GM21737 (cell line): ENCODE measurements around the gene MED13L.
"Not testable (repeated sequence)": the region's sequence is repeated elsewhere in the genome, so short reads cannot be mapped to it uniquely, and the experiment has no call there.

Experiments
- ATAC-seq: cut with Tn5 transposase; IDR thresholded peaks from one replicate; pipeline ENCODE4 v1.9.1; 2021; ENCODE audit warnings: mild to moderate bottlenecking, moderate library complexity; ENCODE audit not compliant: unreplicated experiment

The MED13L gene

DNA sequence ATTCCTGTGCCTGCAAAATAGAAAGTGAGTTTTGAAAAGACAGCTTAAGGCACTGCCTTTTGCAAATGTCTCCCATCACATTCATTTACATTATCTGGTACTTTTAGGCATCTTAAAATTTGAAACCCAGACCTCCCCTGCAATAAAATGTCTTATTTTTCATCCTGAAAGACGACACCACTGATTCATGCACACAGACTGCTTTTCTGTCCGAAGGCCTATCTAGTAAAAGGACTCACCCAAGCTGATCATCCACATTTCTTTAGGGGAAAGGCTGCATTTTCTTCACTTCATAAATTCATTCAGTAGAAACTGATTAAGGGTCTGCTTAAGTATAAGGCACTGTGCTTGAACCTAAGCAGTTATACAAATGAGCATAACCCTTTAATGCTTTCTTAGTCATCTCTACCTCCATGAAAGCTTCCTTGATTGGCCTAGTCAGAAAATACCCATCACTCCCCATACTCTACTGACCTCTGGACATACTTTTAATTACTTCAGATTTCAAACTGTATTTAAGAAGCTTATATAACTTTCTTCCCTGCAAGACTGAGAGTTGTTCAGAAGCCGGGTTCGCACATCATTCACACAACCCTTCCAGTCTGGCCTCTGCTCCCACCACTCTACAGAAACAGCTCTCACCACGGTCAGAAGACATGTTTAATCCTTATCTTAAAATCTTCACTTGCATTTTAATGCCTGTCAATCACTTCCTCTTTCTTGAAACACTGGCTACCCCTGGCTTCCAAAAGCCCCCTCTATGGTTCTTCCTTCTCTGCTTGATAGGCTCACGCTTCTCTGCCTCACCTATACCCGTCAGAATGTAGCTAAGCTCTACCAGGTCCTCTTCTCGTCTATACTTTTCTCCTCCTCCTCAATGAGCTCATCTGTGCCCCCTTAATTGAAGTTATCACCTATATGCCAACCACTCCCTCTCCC lies 288.6 kb downstream of the MED13L start:
- no peak for ATAC-seq

DNA sequence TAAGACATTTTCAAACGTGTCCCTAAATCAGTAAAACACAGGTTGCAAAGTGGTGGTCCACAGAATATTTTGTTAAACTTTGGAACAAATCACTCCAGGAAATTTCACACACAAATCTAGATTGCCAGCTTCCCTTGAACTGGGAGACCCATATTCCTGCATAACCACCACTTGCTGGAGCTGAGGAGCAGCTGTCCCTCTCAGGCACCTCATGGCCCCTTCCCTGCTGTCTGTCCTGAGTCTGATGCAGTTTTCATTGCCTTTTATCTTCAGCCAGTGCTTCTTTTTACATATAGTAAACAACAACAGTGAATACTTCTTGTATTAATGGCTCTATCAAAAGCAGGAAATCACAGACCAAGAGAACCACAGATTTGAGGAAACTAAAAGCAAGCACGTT lies 289.3 kb downstream of the MED13L start:
- no peak for ATAC-seq

DNA sequence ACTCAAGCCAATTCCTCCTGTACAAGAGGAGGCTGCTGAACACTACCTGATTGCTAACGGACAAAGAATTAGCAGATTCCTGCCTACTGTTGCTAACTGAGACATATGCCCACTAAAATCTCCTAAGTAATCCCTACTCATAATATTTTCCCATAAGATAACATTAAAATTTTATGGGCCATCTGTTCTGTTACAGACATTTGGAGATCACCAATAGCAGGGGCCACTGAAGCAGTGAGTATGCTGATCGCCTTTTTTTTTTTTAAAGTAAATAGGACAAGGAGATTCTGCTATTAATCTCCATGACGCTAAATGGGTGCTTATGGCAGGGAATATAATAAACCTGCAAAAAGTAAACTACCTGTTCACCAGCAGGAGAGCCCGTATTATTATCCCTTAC lies 292.9 kb downstream of the MED13L start:
- no peak for ATAC-seq

DNA sequence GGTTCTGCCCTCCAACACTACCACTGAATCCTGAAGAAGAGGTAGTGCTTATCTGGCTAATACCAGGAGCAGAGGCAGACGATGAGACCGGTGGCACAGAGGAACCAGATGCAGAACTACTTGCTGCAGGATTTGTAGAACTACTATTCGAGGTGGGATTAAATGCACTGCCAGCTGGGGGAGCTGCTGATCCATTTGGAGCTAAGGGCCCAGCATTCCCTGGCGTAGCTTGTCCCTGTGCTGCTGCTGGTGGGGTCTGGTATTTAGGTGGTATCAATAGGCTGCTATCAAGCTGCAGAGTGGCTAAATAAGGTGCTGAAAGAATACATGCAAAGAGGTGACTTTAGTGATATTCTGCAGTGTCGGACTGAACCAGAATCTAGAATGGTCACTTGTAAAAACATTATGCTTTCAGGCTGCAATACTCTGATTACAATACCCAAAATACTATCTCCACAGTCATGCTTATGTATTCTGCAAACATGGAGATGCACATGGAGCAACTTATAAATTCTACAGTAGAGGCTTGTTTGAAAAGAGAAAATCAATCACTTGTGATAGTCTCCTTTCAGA lies 294.2 kb downstream of the MED13L start:
- no peak for ATAC-seq

DNA sequence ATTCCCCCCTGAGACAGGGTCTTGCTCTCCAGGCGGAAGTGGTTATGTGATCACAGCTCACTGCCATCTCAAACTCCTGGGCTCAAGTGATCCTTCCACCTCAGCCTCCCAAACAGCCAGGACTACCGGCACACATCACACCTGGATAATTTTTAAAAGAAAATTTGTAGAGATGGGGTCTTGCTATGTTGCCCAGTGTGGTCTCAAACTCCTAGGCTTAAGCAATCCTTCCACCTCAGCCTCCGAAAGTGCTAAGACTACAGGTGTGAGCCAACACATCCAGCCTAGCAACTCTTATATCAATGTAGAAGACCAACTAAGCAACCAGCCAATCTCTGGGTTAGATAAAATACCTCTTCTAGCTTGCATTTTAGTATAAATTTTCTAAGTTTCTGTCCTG lies 297.2 kb downstream of the MED13L start:
- no peak for ATAC-seq

DNA sequence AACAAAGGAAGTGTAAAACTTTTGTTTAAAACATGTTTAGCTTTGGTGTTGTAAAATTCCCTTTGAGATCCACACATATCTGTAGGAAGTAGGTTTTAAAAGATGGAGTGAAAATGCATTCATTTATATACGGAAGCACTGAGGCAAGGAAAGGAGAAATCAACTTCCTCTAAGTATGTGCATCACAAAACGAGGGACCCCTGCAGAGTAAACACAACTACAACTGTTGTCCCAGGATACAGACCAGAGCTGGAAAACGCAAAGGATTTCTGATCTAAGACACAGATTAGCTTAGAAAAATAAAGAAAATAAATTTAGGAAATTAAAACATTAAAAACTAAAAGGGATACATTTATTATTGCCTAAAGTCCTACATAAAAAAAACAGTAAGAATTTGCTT lies 297.6 kb downstream of the MED13L start:
- no peak for ATAC-seq

DNA sequence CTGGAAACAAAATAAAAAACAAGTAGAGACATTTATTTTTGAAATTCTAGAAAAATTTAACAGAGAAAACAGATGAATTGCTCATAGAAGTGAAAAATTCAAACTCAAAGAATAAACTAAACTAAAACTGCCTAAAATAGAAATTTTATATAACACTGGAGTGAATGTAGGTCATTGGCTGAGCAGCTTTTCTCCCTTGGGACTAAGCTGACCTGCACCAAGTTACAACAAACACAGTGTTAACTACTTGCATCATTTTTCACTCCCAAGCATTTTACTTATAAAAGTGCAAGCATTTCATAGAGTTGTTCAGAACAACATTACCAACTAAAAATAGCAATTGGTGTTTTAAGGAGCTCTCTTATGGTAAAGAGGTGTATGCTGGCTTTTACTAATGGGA lies 298.1 kb downstream of the MED13L start:
- ATAC-seq, result no peak

DNA sequence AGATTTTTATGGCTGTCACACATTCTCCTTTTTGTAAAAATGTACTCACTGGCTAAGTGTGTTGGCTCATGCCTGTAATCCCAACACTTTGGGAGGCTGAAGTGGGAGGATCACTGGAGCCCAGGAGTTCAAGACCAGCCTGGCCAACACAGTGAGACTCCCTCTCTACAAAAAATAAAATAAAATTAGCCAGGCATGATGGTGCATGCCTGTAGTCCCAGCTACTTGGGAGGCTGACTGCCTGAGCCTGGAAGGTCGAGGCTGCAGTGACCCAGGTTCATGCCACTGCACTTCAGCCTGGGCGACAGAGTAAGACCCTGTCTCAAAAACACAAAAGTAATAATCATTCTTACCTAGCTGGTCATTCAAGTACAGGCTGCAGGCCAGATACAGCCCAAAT lies 300.7 kb downstream of the MED13L start:
- not testable (repeated sequence) for ATAC-seq

DNA sequence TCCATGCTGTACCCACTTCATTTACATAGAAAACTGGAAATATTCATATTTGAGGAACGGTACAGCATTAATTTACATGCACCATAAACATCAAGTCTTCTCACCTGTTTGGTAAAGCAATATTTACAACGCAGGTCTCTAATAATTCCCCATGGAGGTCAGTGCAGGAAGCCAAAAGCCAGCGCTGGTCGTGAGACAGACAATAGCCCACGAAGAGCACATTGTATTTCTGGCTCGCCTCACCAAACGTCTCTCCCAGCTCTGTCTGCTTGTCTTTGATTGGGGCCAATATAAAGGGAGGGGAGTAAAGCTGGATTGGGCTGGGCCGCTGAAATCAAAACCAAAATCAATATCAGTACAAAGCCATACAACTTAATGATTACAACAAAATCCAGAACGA lies 302.1 kb downstream of the MED13L start:
- ATAC-seq, result no peak

DNA sequence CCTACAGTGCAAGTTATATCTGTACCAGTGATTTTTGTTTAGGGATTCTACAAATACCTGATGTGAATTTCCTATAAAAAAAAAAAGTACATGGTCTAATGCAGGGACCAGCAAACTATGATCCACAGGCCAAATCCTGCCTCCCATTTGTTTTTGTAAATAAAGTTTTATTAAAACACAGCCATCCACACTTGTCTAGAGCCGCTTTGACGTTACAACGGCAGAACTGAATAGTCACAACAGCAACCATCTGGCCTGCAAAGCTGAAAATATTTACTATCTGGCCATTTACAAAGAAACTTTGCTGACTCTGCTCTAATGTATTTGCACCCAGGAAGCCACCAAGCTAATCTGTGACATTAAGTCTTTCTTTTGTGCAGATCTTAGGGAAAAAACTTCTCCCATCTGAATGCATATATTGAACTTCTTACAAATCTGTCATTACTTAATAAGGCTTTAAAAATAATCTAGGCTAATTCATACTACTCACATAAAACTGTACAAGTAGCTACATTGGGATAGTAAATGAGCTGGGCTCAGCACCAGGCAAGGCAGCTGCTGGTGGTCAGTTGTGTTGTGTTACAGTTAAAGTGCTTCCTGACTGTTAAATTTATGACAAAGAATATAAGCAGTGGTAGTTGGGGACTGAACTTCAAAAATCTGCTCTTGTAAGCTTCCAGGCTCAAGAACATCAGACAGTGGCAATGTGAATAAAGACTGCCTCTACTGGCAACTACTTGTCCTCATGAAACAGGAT lies 303.3 kb downstream of the MED13L start:
- ATAC-seq, result no peak

DNA sequence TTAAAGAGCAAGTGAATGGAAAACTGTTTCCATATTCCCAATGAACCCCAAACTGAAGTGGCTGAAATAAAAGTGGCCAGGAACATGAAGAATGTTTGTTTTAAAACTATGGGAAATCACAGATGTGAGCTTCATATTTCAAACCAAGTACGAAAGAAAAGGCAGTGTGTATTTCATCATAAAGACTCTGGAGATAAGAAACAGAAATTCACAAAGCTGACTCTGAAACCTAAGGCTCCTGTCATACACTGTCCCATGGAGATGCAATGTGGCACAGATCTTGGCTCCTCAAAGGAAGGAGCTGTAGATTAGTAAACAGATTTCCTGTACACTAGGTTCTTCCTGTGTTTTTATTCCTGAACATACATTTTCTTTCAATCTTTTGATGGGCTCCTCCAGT lies 304.4 kb downstream of the MED13L start:
- ATAC-seq, result no peak

DNA sequence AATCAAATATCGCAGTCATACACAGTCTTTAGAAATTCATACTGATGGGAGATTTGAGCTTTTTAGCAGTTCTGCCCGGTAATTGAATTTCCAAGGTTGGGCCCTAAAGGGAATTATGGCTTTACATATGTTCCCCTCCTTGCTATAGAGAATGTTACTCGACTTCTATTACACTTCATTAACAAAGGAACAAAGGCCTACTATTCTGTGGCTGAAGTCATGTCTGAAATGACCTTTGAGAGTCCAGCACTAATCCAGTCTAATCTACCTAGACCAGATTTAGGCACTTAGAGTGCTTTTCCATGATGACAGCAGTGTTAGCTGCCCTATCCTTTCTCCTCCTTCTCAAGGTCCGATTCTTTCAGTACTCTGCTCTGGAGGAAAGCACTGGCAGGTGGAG lies 305.3 kb downstream of the MED13L start:
- no peak for ATAC-seq

DNA sequence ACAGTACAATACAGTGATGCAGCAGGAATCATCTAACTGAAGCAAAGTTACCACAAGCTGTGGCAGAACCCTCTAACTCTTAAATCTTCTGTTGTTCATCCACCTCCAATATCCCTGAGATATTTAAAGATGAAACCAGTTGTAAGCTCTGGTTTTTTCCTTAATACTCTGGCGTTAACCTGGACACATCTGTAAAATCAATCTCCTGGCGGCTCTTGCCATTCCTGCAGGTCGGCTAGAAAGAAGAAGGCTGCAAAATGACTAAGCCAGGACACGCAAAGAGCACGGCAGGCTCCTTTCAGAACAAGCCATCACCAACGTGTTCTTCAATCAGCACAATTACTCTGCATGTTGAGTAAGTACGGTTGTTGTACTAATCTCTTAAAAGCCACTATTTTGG lies 309.3 kb downstream of the MED13L start:
- no peak for ATAC-seq

DNA sequence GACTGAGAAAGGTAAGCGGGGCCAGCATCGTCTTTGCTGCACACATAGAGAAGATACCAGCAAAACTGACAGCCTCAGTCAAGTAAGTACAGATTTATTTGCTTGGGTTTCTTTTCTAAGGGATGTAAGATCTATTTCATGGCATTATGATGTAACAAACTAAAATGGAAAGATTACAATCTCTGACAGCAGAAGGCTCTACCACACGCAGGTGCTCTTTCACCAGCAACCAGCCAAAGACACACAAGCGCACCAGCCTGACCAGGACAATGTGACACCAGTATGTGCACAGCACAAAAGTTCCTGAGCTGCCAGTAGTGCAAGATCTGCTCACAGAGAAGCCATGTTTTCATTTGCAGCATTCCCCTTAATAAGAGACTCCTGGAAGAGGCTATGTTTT lies 311.1 kb downstream of the MED13L start:
- no peak for ATAC-seq

DNA sequence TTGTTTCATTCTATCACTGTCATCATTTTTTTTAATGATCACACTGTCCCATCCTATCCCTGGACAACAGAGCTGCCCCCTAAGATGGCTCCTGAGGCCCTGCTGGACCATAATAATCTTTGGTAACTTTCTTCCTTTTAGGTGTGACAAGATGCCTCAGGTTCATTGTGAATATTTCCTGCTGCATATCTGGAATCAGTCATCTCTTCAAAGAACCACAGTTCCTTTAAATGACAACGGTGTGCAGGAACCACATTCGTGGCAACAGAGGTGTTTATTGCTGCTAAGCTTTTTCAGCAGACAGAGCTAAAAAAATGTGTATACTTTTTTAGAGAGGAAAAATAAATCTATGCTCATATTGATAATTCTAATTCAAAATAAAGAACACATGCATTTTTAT lies 312.9 kb downstream of the MED13L start:
- ATAC-seq, result no peak

DNA sequence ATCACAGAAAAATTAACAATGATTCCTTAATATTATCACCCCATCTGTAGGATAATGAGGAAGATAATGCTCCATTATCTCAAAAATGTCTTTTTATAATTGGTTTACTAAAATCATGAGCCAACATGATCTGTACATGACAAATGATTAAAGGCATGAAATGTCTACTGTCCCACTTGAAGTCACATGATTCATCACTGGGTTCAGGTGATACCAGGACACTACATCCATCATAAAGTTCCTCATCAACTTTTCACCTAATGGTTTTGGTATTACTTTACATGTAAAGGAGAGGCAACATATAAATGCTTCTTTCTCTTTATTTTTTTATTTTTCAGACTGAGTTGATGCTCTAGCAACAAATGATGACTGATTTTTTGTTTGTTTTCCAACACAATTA lies 313.3 kb downstream of the MED13L start:
- no peak for ATAC-seq

DNA sequence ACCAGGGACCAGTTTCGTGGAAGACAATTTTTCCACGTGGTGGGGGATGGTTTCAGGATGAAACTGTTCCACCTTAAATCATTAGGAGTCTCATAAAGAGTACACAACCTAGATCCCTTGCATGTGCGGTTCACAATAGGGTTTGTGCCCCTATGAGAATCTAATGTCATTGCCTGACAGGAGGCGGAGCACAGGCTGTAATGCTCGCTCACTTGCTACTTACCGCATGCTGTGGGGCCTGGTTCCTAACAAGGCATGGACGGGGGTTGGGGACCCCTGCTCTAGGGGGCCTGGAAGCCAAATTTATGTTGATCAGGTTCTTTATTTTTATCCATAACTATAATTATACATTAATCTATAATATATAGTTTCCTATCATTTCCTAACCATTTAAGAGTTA lies 315.3 kb downstream of the MED13L start:
- no peak for ATAC-seq

DNA sequence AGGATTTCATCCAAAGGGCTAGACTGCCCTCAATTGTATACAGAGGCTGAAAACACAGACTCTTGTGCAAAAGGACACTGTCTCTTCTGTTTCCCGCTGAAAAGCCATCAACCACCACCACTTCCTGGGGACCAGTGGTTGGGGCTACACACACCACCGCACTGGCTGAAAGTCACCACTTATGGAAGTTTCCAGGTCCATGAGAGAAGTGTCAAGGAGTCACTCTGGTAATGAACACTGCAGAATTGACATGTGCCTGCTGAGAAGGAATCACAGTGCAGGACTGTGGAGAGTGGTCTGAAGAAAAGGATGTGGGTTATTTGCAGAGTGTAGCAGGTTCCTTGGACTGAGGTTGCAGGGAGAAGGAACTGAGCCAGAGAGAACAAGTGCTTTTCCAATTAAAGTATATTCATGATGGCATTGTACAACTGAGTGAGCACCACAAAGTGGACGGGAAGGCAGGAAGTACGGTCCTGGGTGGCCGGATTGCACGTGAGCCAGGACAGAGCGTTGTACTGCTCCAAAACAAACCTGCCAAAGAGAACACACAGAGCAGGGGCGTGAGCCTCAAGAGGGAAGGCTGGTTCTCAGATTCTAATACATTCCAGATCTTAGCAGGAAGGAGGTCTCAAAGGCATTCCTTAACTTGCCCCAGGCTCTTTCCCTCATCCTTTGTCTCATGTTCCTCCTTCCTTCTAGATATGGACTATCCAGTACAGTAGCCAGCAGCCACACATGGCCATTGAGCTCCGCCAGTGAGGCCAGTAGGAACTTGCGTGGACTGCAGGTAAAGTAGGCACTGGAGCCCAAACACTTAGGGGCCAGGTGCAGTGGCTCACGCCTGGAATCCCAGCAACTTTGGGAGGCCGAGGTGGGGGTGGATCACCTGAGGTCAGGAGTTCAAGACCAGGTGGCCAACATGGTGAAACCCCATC lies 316.4 kb downstream of the MED13L start:
- ATAC-seq, result no peak

DNA sequence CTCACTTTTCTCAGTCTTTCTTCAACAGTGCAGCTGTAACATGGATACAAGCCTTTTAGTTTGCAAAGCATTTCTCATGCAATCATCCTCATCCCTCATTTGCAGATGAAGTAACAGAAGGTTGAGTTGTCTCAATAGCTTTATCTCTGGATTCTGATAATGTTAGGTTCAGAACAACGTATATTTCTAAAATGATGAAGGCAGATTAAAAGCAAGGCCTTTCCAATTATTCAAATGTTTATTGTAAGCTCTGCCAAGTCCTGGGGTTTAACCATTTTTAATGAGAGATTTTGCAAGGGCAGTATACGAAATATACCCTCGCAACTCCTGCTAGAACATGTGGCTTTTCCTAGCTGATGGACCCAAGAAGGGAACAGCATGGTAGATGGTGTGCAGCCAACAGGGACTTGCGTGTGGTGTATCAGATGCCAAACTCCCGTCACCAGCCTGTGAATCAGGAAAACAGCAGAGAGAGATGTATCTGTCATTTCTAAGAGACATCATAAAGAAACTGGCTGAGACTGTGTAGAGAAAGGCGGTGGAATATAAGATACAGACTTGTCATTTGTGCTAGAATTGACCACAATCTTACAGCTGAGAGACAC lies 319.7 kb downstream of the MED13L start:
- ATAC-seq, result no peak

DNA sequence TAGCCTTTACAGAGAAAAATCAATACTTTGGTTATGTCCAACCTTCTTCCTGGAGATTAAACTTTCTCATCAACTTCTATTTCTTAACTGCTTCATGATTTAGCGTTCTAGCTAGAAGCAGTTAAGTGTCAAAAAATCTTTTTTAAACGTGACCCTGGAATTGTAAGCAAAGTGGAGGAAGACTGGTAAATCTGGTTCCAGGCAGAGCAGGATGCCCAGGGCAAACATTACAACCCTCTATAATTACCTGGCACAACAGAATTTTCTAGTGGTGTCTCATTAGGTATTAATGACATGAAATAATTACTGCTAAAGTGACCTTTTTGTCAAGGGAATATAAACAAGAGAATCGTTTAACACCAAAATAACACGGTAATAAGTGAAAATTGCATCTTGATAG lies 320.8 kb downstream of the MED13L start:
- no peak for ATAC-seq
